ENCODE measurements around the gene OAS2.

Gene OAS2, protein sequence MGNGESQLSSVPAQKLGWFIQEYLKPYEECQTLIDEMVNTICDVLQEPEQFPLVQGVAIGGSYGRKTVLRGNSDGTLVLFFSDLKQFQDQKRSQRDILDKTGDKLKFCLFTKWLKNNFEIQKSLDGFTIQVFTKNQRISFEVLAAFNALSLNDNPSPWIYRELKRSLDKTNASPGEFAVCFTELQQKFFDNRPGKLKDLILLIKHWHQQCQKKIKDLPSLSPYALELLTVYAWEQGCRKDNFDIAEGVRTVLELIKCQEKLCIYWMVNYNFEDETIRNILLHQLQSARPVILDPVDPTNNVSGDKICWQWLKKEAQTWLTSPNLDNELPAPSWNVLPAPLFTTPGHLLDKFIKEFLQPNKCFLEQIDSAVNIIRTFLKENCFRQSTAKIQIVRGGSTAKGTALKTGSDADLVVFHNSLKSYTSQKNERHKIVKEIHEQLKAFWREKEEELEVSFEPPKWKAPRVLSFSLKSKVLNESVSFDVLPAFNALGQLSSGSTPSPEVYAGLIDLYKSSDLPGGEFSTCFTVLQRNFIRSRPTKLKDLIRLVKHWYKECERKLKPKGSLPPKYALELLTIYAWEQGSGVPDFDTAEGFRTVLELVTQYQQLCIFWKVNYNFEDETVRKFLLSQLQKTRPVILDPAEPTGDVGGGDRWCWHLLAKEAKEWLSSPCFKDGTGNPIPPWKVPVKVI

DNA sequence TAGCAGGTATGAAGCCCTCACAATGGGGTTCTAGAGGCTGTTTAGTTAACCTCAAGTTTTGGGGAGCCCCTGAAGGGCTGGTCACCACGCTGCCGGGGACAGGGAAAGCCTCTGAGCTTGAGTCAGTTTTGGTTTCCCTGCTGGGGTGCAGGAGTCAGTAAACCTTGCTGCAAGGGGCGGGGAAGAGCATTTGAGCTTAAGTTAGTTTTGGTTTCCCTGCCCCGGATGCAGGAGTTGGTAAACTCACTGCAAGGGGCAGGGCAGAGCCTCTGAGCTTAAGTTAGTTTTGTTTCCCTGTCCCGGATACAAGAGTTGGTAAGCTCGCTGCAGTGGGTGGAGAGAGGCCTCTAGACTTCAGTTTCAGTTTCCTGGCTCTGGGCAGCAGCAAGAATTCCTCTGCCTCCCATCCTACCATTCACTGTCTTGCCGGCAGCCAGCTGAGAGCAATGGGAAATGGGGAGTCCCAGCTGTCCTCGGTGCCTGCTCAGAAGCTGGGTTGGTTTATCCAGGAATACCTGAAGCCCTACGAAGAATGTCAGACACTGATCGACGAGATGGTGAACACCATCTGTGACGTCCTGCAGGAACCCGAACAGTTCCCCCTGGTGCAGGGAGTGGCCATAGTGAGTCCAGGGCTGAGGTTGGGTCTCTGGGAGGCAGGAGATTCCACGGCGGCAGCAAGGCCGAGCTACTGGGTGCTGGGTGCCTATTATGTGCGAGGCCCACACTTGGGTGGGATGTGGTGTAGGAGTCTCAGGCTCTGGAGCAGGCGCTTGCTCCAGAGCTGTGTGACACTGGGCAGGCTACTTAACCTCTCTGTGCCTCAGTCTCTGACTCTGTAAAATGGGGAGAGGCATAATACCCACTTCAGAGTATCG lies at the start of gene OAS2:
TSS of gene OAS2 (plus strand) at position 357 of the 878 bp plus-strand sequence. CDS start at position 447, 90 bp downstream.
- Mint-ChIP-seq H3K36me3 (no peaks in the 10 kb centered on the region), H3K4me3 (peak within 1 kb of the TSS; percentile 96), H3K9me3 (no peaks in the 10 kb centered on the region), H3K27ac (peak within 1 kb of the TSS; percentile 95), H3K4me1 (peaks cover 44% of the 10 kb centered on the region)
- peak; percentile 49 to 87 for DNase-seq (ENCODE audit: low spot score in 2 of 2)
- peak; percentile 96 for ATAC-seq

DNA sequence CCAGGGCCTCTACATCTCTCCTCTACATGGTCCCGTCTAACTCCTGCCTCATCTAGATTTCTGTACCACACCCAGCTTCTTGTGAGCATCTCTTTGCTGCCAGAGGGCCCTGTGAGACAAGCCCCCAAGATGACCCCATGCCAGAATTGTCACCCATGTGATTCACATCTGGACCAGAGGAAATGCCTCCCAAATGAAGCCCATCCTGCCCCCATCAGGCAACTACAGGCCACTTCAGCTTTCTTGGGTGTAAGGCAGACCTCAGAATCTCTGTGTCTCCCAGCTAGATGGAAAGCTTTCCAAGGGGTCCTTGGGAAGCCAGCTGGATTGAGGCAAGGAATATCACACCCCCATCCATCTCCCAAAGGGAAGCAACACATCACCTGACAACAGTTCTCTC lies 49.3 kb upstream of the OAS2 start:
- Mint-ChIP-seq H3K4me3 (no peak overlapping the region), H3K36me3 (no peaks in the 10 kb centered on the region), H3K9me3 (no peaks in the 10 kb centered on the region), H3K4me1 (no peaks in the 10 kb centered on the region), H3K27ac (no peak overlapping the region)
- DNase-seq (ENCODE audit: low spot score in 2 of 2) (no peak), ATAC-seq (no peak)

DNA sequence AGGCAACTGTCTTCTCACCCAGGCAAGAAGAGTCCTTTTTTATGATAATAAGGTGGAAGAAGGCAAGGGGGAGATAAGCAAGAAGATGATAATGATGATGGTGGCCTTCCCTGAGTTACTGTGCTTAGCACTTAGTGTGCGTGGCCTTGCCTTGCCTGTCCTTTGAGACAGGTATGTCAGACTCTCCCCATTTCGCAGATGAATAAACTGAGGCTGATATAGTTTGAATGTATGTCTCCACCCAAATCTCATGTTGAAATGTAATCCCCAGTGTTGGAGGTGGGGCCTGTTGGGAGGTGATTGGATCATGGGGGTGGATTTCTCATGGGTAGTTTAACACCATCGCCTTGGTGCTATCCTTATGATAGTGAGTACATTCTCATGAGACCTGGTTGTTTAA lies 48.6 kb upstream of the OAS2 start:
- Mint-ChIP-seq H3K4me1 (no peaks in the 10 kb centered on the region), H3K9me3 (no peaks in the 10 kb centered on the region), H3K36me3 (no peaks in the 10 kb centered on the region), H3K27ac (no peak overlapping the region), H3K4me3 (no peak overlapping the region)
- ATAC-seq (no peak), DNase-seq (ENCODE audit: low spot score in 2 of 2) (no peak)

DNA sequence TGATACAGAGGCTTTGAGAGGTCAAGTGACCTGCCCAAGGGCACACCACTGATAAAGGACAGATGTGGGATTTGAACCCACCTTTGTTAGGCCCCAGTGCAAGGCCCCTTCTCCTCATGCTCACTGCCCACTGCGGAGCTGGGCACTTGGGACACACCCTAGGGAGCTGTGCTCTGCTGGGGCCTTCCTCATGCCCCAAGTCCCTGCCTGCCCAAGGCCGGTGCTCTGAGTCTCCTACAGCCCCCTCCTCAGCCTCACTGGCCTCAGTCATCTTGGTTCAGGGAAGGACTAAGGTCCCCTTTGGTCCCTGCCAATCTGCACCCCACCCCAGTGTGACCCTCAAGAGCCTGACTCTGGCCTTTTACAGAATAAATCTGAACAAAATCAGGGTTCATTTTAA lies 48.0 kb upstream of the OAS2 start:
- Mint-ChIP-seq H3K9me3 (no peaks in the 10 kb centered on the region), H3K27ac (peak overlapping the region; percentile 38), H3K4me1 (no peaks in the 10 kb centered on the region), H3K36me3 (no peaks in the 10 kb centered on the region), H3K4me3 (no peak overlapping the region)
- ATAC-seq (peak; percentile 26), DNase-seq (ENCODE audit: low spot score in 2 of 2) (peak in 1 of 2 donors; percentile 30)

DNA sequence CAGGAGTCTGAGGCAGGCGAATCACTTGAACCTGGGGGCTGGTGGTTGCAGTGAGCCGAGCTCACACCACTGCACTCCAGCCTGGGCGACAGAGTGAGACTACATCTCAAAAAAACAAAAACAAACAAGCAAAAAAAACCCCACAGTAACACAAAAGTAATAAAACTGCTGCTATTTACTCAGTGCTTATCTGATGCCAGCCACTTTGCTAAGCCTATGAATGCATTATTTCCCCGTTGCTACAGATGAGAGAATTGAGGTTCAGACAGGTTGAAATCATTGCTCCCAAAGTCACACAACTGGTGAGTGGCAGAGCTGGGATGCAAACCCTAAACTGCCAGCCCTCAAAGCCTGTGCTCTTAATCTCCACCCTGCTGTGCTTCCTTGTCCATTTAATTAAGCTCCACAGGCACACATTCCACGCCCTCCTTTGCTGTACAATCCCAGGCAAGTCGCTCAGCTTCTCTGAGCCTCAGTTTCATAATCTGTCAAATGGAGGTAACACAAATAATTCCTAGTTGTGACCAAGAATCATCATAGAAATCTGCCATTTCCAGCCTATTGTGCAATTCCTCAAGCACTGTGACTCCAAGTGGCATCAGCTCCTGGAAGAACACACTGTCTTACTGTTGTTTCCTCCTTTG lies 45.7 kb upstream of the OAS2 start:
- Mint-ChIP-seq H3K36me3 (no peaks in the 10 kb centered on the region), H3K4me1 (peaks cover 15% of the 10 kb centered on the region), H3K27ac (no peak overlapping the region), H3K4me3 (no peak overlapping the region), H3K9me3 (no peaks in the 10 kb centered on the region)
- ATAC-seq: no peak
- peak in 1 of 2 donors; percentile 42 for DNase-seq (ENCODE audit: low spot score in 2 of 2)

DNA sequence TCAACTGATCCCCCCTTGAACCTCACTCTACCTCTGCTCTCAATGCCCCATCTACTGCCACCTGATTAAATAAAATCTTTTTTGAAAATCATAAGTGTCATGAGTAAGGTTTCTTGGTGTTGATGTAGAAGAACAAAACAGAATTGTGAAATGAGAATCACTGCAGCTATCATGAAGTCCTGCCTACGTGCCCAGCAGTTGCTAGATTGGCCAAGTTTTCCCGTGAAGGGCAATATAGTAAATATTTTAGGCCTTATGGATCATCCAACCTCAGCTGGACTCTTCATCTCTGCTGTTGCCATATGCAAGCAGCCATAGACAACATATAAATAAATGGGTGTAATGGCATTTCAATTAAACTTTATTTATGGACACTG lies 45.2 kb upstream of the OAS2 start:
- peak in 1 of 2 donors; percentile 20 for DNase-seq (ENCODE audit: low spot score in 2 of 2)
- no peak overlapping the region for H3K27ac Mint-ChIP-seq
- H3K36me3 Mint-ChIP-seq: no peaks in the 10 kb centered on the region
- H3K4me3 Mint-ChIP-seq: no peak overlapping the region
- no peaks in the 10 kb centered on the region for H3K9me3 Mint-ChIP-seq
- H3K4me1 Mint-ChIP-seq: peaks cover 20% of the 10 kb centered on the region
- ATAC-seq: no peak

DNA sequence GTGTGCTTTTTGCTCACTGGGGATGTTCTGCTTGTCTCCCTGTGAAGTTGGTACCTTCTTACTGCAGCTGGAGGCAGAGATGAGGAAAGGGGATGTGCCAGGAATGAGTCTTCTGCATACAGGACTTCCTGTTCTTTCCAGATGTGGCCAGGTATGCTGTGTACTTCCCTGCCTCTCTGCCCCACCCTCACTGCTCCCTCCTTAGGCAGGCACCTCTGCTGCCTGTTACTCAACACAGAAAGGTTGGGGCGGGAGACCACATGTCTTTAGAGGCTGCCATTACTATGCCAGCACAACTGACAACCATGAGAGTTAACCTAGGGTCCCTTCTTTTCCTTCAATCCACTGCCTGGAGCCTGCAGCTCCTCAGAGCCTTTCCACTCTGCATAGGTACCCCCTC lies 42.1 kb upstream of the OAS2 start:
- Mint-ChIP-seq H3K4me3 (no peak overlapping the region), H3K4me1 (peaks cover 41% of the 10 kb centered on the region), H3K9me3 (no peaks in the 10 kb centered on the region), H3K36me3 (no peaks in the 10 kb centered on the region), H3K27ac (peak overlapping the region; percentile 32)
- ATAC-seq (no peak), DNase-seq (ENCODE audit: low spot score in 2 of 2) (no peak)

DNA sequence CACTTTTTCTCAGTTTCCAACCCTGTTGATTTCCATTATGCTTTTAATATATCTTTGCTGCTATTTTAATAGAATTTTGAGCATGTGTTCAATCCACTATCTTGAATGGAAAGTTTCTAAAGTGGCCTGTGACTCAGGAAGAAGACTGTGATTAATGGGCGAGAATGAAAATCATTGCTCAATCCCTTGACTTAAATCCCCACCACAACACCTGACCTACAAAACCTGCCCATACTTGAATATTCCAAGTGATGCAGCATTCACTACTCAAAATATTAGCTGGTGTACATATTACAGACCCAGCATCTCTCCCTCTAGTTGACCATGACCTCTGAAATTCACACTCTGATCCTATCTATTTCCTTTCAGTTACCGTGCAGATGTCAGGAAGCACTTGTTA lies 41.4 kb upstream of the OAS2 start:
- ATAC-seq (no peak), DNase-seq (ENCODE audit: low spot score in 2 of 2) (peak in 1 of 2 donors; percentile 2)
- H3K4me3 Mint-ChIP-seq: peak overlapping the region; percentile 80
- H3K4me1 Mint-ChIP-seq: peaks cover 41% of the 10 kb centered on the region
- H3K27ac Mint-ChIP-seq: peak overlapping the region; percentile 32
- no peaks in the 10 kb centered on the region for H3K36me3 Mint-ChIP-seq
- no peaks in the 10 kb centered on the region for H3K9me3 Mint-ChIP-seq

DNA sequence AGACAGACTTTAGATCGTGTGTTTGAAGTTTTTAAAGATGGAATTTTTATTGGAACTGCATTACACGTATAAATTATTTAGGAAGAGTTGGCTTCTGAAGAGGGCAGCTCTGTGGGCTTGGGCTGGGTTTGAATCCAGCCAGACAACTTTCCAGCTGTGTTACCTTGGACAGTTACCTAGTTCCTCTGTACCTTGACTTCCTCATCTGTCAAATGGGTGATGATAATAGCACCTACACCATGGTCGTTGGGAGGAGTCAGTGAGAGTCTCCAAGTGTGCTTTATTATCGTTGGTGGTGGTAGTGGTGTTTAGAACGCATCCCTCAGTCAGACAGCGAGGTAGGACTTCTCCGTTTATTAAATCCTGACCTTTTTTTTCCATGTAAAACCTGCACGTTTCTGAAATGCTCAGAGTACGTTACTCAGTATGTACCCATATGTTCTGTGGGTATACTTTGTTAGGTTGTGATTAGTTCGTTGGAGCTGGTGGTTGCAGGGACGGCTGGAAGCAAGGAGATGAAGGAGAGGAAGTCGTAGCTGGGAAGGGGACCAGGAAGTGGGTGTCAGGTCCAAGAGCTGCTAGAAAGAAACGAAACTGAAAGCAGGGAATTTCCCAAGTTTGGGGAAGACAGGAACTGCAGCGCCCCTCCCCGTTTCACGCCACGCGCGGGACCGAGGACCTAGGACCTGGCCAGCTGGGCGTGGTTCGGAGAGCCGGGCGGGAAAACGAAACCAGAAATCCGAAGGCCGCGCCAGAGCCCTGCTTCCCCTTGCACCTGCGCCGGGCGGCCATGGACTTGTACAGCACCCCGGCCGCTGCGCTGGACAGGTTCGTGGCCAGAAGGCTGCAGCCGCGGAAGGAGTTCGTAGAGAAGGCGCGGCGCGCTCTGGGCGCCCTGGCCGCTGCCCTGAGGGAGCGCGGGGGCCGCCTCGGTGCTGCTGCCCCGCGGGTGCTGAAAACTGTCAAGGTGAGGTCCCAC lies 40.3 kb upstream of the OAS2 start, which contains the start of gene OAS3:
TSS of gene OAS3 (plus strand) at position 734 of the 979 bp plus-strand sequence. CDS start at position 791, 57 bp downstream.
- Mint-ChIP-seq H3K27ac (peak within 1 kb of the TSS; percentile 88), H3K9me3 (no peaks in the 10 kb centered on the region), H3K4me3 (peak within 1 kb of the TSS; percentile 80), H3K4me1 (peaks cover 41% of the 10 kb centered on the region), H3K36me3 (no peaks in the 10 kb centered on the region)
- peak; percentile 74 for ATAC-seq
- DNase-seq (ENCODE audit: low spot score in 2 of 2): peak; percentile 24 to 81

DNA sequence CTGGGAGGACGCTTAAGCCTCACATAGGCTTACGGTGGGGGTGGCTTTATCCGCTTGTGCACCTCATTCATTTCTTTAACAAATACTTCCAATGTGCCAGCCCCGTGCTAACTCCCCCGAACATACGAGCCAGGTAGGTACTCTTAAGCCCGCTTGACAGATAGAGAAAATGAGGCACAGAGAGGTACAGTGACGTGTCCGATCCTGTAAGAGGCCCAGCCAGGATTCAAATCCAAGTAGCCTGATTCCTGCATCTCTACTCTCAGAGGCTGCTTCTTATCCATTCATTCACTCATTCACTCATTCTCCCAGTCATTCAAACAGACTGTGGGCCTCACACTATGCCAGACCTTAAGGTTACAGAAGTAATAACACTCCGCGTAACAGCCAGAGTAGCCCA lies 39.6 kb upstream of the OAS2 start:
- DNase-seq (ENCODE audit: low spot score in 2 of 2) (peak in 1 of 2 donors; percentile 52), ATAC-seq (no peak)
- H3K9me3 Mint-ChIP-seq: no peaks in the 10 kb centered on the region
- no peaks in the 10 kb centered on the region for H3K36me3 Mint-ChIP-seq
- peak overlapping the region; percentile 80 for H3K4me3 Mint-ChIP-seq
- H3K4me1 Mint-ChIP-seq: peaks cover 41% of the 10 kb centered on the region
- H3K27ac Mint-ChIP-seq: peak overlapping the region; percentile 88

DNA sequence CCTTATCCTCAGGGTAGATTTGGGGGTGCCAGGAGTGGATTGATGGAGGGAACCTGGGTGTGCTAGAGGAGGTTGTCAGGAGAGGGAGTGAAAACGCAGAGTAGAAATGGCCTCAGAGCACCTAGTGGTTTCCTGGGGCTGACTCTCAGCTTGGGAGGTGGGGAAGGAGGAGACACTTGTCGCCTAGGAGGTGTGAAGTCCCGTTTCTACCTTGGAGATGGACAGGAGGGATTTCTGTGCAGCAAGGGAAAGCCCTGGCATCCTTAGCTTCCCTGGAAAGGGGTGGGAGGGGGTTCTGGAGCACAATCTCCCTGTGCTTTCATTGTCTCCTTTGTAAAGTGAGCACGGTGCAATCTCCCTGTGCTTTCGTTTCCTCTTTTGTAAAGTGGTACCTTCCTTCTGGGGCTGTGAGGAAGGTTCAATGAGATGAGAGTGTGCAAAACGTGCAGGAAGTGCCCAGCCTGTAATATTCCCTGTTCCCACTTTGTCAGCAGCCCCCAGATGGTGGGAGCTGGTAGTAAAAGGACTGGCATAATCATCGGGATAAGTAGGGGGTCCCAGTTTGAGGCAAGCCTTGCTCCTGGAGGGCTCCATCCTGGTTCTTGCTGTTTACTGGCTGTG lies 38.4 kb upstream of the OAS2 start:
- Mint-ChIP-seq H3K4me3 (peak overlapping the region; percentile 80), H3K27ac (peak overlapping the region; percentile 88), H3K36me3 (no peaks in the 10 kb centered on the region), H3K9me3 (no peaks in the 10 kb centered on the region), H3K4me1 (peaks cover 45% of the 10 kb centered on the region)
- DNase-seq (ENCODE audit: low spot score in 2 of 2) (peak in 1 of 2 donors; percentile 52), ATAC-seq (peak; percentile 39)

DNA sequence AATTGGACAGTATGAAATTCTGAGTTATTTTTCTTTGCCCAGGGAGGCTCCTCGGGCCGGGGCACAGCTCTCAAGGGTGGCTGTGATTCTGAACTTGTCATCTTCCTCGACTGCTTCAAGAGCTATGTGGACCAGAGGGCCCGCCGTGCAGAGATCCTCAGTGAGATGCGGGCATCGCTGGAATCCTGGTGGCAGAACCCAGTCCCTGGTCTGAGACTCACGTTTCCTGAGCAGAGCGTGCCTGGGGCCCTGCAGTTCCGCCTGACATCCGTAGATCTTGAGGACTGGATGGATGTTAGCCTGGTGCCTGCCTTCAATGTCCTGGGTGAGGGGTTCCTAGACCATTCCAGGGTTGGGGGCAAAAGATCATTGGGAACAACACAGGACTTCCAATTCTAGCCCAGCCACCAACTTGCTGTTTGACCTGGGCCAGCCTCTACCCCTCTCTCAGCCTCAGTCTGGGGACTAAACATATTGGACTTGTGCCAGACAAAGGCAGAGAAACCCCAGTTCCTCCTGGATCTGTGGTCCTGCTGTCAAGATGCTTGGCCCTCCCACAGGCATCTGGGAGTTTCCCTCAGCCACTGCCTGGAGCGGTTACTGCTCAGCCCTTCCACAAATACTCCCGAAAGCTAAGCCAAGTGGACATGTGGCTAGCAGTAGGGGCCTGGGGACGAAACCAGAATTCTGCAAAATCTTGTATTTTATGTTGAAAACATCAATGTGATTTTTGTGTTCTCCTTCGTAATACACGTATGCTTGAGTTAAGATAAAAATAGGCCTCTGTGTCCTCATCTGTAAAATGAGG lies 36.6 kb upstream of the OAS2 start:
- Mint-ChIP-seq H3K36me3 (peaks cover 3% of the 10 kb centered on the region), H3K27ac (no peak overlapping the region), H3K4me3 (no peak overlapping the region), H3K4me1 (peaks cover 39% of the 10 kb centered on the region), H3K9me3 (no peaks in the 10 kb centered on the region)
- ATAC-seq (no peak), DNase-seq (ENCODE audit: low spot score in 2 of 2) (no peak)

DNA sequence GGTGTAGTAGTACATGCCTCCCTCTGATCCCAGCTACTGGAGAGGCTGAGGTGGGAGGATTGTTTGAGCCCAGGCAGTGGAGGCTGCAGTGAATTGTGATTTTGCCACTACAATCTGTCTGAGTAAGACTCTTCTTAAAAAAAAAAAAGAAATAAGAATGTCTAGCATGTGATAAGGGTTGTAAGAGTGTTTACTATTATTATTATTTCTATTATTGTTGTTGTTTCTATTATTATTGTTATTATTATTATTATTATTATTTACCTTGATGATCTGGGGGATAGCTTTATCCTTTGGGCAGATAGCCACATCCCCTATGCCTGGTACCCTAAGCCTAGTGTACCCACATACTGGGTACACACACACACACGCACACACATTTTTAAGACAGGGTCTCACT lies 35.7 kb upstream of the OAS2 start:
- H3K4me3 Mint-ChIP-seq: no peak overlapping the region
- DNase-seq (ENCODE audit: low spot score in 2 of 2) (no peak), ATAC-seq (no peak)
- peaks cover 30% of the 10 kb centered on the region for H3K4me1 Mint-ChIP-seq
- no peaks in the 10 kb centered on the region for H3K9me3 Mint-ChIP-seq
- H3K36me3 Mint-ChIP-seq: peaks cover 10% of the 10 kb centered on the region
- H3K27ac Mint-ChIP-seq: no peak overlapping the region

All from stimulated activated effector memory CD8-positive, alpha-beta T cell treated with anti-CD3 and anti-CD28 coated beads, Interleukin-12 subunit alpha, Interleukin-12 subunit beta, amount 100 ng/mL, for 72 hours (primary cell).